ENCODE data around the gene EYS.

- TF ChIP-seq CTCF (IDR thresholded peaks at IDR 0.05; ENCODE audit: low read depth, low read length, poor library complexity, severe bottlenecking) (no peak), EZH2phosphoT487 (IDR thresholded peaks at IDR 0.05; ENCODE audit: borderline replicate concordance, low read length) (no peak)
Observed at GRCh38 chr6:65259982-65260381, 447.0 kb downstream of the EYS start.
